Activated CD8-positive, alpha-beta memory T cell treated with anti-CD3 and anti-CD28 coated beads for 36 hours (primary cell): ENCODE results near the gene OPCML. TPM values are rescaled to one million over a fixed set of nuclear protein-coding genes. Genes with fewer than 3 reads are reported as not detected.

Experiments
- CTCF ChIA-PET: fragments of 350-600 bp; sonication (Branson Sonifier 250); formaldehyde crosslinking; loops from one replicate; lab custom pipeline; 2021; ENCODE audit warnings: antibody characterized with exemption; lab: Charles Lee
- POLR2A ChIA-PET: fragments of 350-600 bp; sonication (Branson Sonifier 250); formaldehyde crosslinking; loops from one replicate; lab custom pipeline; 2021; ENCODE audit warnings: antibody characterized with exemption; lab: Charles Lee
- total RNA-seq, 2 experiments: library from RNA; stranded (reverse); gene quantifications; one replicate each; pipeline ENCODE4 v1.2.3, GENCODE V29; 2021

The OPCML gene
- total RNA-seq, 2 experiments from 2014 or later: not detected

- CTCF ChIA-PET: no interaction called here
- POLR2A ChIA-PET: no interaction called here
Measured at GRCh38 chr11:132610791-132611190, 921.5 kb downstream of the OPCML start.

GRCh38 chr11:132610216-132610615 lies 922.1 kb downstream of the OPCML start:
- ChIA-PET POLR2A (no interaction called here), CTCF (no interaction called here)

GRCh38 chr11:132607575-132607974 lies 924.7 kb downstream of the OPCML start:
- CTCF ChIA-PET: no interaction called here
- POLR2A ChIA-PET: no interaction called here

- ChIA-PET CTCF (no interaction called here), POLR2A (no interaction called here)
Measured at GRCh38 chr11:132605825-132606570, 926.3 kb downstream of the OPCML start.

- POLR2A ChIA-PET: no interaction called here
- CTCF ChIA-PET: no interaction called here
Measured at GRCh38 chr11:132604431-132604830, 927.9 kb downstream of the OPCML start.

GRCh38 chr11:132601875-132602274 lies 930.4 kb downstream of the OPCML start:
- ChIA-PET CTCF (interaction anchor here (0.6 kb wide), 1 partner anchor 154 kb away, joined by 3 read pairs; no protein-coding TSS in a partner anchor), POLR2A (no interaction called here)

GRCh38 chr11:132595711-132596134 lies 936.6 kb downstream of the OPCML start:
- CTCF ChIA-PET: no interaction called here
- POLR2A ChIA-PET: no interaction called here

- POLR2A ChIA-PET: no interaction called here
- CTCF ChIA-PET: no interaction called here
Measured at GRCh38 chr11:132595246-132595645, 937.1 kb downstream of the OPCML start.

- CTCF ChIA-PET: no interaction called here
- POLR2A ChIA-PET: no interaction called here
Measured at GRCh38 chr11:132590986-132591385, 941.3 kb downstream of the OPCML start.

- POLR2A ChIA-PET: no interaction called here
- CTCF ChIA-PET: no interaction called here
Measured at GRCh38 chr11:132590554-132590953, 941.7 kb downstream of the OPCML start.

- POLR2A ChIA-PET: no interaction called here
- CTCF ChIA-PET: no interaction called here
Measured at GRCh38 chr11:132589791-132590190, 942.5 kb downstream of the OPCML start.

- ChIA-PET POLR2A (no interaction called here), CTCF (no interaction called here)
Measured at GRCh38 chr11:132588366-132588765, 943.9 kb downstream of the OPCML start.

GRCh38 chr11:132587716-132588115 lies 944.6 kb downstream of the OPCML start:
- CTCF ChIA-PET: no interaction called here
- POLR2A ChIA-PET: no interaction called here

GRCh38 chr11:132586801-132587200 lies 945.5 kb downstream of the OPCML start:
- ChIA-PET POLR2A (no interaction called here), CTCF (no interaction called here)

GRCh38 chr11:132579634-132580327 lies 952.5 kb downstream of the OPCML start:
- CTCF ChIA-PET: no interaction called here
- POLR2A ChIA-PET: no interaction called here

- POLR2A ChIA-PET: no interaction called here
Measured at GRCh38 chr11:132579136-132579535, 953.2 kb downstream of the OPCML start.

GRCh38 chr11:132578580-132578979 lies 953.7 kb downstream of the OPCML start:
- ChIA-PET CTCF (no interaction called here), POLR2A (no interaction called here)

More at GRCh38 chr11:132579136-132579535, 953.2 kb downstream of the OPCML start:
- CTCF ChIA-PET: no interaction called here

- ChIA-PET POLR2A (no interaction called here), CTCF (no interaction called here)
Measured at GRCh38 chr11:132576706-132577105, 955.6 kb downstream of the OPCML start.

- ChIA-PET CTCF (no interaction called here), POLR2A (no interaction called here)
Measured at GRCh38 chr11:132564091-132564885, 968.0 kb downstream of the OPCML start.

GRCh38 chr11:132563050-132563449 lies 969.3 kb downstream of the OPCML start:
- ChIA-PET CTCF (no interaction called here), POLR2A (no interaction called here)
